Neural progenitor cell (in vitro differentiated cells): ENCODE results near the gene ARMC6.

ENCODE experiments used
- CTCF ChIP-seq: fragments of 200-600 bp; sonication (generic); IDR thresholded peaks from 2 replicates; pipeline ENCODE4 v1.5.1; 2017; ENCODE audit warnings: antibody characterized with exemption, mild to moderate bottlenecking
- EZH2 ChIP-seq: fragments of 200-600 bp; sonication (generic); IDR thresholded peaks from 2 replicates; pipeline ENCODE4 v1.6.1; 2017; ENCODE audit warnings: antibody characterized with exemption, mild to moderate bottlenecking, moderate library complexity

GRCh38 chr19:19062454-19063182, 29.2 kb downstream of the ARMC6 start:
- no peak for TF ChIP-seq EZH2
- TF ChIP-seq CTCF, result no peak
